AG10803 (cell line): ENCODE data around the gene RAMACL.

ENCODE experiments used
- DNase-seq: peaks from one replicate; pipeline ENCODE4 v3.0.0; 2010; ENCODE audit warnings: low read depth
- H3K4me3 ChIP-seq: 2 replicates; pipeline ENCODE4 v1.5.1; 2011; ENCODE audit warnings: mild to moderate bottlenecking, low read length, control low read depth
- CTCF ChIP-seq: conservative IDR thresholded peaks from 2 replicates; pipeline ENCODE4 v1.5.1; 2011; ENCODE audit warnings: mild to moderate bottlenecking, low read length, control low read depth, inconsistent platforms

RAMACL gene

GRCh38 chr6:166554316-166554715 is 32.2 kb downstream of the RAMACL start:
- peak; percentile 51 for DNase-seq
- TF ChIP-seq CTCF, result no peak
- no peak overlapping the region for H3K4me3 ChIP-seq

DNA sequence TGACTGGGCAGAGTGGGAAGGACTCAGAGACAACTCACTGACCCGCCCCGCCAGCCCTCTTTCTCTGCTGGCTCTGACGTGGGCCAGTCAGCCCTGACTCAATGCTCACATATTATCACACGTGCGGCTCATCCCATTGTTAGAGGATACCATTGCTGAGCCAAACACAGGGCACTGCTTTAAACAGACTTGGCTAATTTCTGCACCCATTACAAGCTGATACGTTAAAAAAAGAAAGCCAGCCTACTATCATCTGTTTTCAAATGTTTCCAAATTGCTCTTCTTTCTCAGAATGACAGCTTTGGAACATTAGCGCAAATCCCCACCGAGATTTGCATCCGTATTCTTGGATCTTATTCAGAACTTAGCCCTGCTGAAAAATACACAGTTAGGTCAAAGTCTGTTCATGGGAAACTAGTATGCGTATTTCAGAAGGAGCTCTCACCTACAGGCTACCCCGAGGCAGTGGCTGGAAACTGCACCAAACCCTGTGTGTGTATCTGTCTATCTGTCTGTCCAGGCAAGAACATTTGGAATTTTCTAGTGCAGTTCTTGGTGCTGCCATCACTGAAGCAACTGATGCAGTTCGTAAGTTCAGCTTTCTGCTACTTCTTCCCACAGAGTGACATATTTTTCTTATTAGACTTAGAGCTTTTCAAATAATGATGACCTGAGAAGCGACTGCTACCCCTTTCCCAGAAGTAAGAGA is 32.8 kb downstream of the RAMACL start:
- H3K4me3 ChIP-seq, result no peak overlapping the region; the same call in 1 of the 2 replicates
- no peak for TF ChIP-seq CTCF
- DNase-seq, result peak; percentile 88

DNA sequence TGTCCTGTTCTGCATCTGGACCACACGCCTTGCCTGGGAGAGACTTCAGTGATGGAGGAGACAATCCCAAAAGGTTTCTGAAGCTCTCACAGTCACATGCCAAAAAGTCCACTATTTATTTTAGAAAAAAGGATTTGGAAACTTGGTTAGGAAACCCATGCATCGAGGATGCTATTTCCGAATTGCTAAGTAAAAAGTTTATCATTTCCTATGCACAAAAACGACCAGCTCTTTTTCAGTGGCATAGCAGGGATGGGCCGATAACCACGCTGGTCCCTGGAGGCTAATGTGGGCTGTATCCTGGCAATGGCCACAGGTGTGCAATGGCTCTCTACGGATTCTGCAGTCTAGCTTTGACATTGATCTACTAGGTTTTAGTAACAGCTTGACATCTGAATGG is 33.9 kb downstream of the RAMACL start:
- TF ChIP-seq CTCF, result no peak
- no peak overlapping the region for H3K4me3 ChIP-seq
- DNase-seq, result no peak

- H3K4me3 ChIP-seq, result no peak overlapping the region
- TF ChIP-seq CTCF, result no peak
- no peak for DNase-seq
These were observed 34.6 kb downstream of the RAMACL start for GRCh38 chr6:166551754-166552495.

DNA sequence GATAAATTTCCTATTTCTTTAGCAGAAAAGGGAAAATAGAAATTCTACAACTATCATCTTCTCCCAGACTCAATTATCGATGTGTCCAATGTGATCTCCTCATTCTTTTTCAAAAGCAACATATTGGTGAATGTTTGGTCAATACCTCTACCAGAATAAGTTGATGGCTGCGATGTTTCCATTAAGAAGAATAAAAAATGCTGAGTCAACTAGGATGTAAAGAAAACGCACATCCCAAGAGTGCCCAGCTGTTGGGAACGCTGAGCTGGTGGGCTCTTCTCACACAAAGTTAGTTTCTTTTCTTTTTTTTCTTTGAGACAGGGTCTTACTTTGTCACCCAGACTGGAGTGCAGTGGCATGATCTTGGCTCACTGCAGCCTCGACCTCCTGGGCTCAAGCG is 39.8 kb downstream of the RAMACL start:
- TF ChIP-seq CTCF, result no peak
- H3K4me3 ChIP-seq, result no peak overlapping the region

GRCh38 chr6:166545156-166546034 is 41.1 kb downstream of the RAMACL start:
- TF ChIP-seq CTCF, result no peak
- no peak overlapping the region for H3K4me3 ChIP-seq
- DNase-seq, result peak; percentile 25

More for the DNA sequence above, 39.8 kb downstream of the RAMACL start:
- DNase-seq, result no peak
